VCaP (cell line): Measurements from ENCODE around the gene MTPN.

Experiments used
- H3K27ac ChIP-seq: fragments of 450-650 bp; 2 replicates; pipeline ENCODE4 v1.5.1; 2017
- TF ChIP-seq, protein P1 (sequence below): fragments of 450-650 bp; conservative IDR thresholded peaks from 2 replicates; pipeline ENCODE4 v1.5.1; 2017; ENCODE audit warnings: mild to moderate bottlenecking, moderate library complexity

Gene MTPN

DNA sequence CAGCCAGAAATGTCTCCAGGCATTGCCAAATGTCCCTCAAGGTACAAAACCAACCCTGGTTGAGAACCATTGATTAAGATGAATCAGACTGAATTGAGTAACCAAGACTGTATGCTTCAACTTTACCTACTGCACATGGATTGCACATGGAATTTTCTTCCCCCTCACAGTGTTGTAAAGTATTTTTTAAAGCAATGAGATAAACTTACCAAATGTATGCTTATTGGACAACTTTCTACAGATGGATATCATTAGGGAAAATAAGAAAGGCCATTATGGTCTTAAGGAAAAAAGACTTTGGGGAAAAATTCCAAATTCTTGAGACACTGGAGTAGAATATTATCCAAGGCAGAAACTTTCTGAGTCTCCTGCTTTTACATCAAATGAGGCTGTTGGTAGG is 20.9 kb upstream of the MTPN start:
- TF ChIP-seq, protein P1, sequence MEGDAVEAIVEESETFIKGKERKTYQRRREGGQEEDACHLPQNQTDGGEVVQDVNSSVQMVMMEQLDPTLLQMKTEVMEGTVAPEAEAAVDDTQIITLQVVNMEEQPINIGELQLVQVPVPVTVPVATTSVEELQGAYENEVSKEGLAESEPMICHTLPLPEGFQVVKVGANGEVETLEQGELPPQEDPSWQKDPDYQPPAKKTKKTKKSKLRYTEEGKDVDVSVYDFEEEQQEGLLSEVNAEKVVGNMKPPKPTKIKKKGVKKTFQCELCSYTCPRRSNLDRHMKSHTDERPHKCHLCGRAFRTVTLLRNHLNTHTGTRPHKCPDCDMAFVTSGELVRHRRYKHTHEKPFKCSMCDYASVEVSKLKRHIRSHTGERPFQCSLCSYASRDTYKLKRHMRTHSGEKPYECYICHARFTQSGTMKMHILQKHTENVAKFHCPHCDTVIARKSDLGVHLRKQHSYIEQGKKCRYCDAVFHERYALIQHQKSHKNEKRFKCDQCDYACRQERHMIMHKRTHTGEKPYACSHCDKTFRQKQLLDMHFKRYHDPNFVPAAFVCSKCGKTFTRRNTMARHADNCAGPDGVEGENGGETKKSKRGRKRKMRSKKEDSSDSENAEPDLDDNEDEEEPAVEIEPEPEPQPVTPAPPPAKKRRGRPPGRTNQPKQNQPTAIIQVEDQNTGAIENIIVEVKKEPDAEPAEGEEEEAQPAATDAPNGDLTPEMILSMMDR = no peak
- H3K27ac ChIP-seq = no peak overlapping the region

GRCh38 chr7:135995748-135996147 is 18.6 kb upstream of the MTPN start:
- no peak overlapping the region for H3K27ac ChIP-seq
- TF ChIP-seq, protein P1 = no peak

GRCh38 chr7:135994466-135995205 is 17.5 kb upstream of the MTPN start:
- TF ChIP-seq, protein P1 = no peak
- no peak overlapping the region for H3K27ac ChIP-seq

DNA sequence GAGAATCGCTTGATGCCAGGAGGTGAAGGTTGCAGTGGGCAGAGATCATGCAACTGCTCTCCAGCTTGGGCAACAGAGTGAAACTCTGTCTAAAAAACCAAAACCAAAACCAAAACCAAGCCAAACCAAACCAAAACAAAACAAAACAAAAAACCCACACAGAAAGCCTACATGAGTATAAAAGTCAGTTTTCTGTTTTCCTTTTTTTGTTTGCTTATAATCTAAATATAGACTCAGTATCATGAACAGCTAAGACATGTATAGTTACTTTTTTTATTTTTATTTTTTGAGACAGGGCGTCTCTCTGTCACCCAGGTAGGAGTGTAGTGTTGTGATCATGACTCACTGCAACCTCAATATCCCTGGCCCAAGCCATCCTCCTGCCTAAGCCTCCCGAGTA is 16.8 kb upstream of the MTPN start:
- TF ChIP-seq, protein P1 = no peak
- no peak overlapping the region for H3K27ac ChIP-seq

DNA sequence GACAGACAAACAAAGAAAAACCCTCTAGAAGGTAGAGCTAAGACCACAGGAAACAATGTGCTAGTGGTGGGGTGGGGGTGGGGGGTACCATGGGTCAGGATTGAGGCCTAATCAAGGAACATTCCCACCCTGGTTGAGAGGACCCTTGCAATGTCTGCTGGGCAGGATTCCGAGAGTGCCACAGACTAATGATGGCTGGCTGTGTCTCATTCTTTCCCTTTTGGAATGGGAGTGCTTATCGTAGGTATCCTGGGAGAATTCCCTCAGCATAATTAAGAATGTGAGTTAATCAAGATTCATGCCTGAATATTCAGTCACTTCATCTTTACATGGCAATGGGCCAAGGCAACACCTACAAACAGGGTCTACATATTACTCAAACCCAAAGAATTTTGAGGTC is 14.7 kb upstream of the MTPN start:
- no peak overlapping the region for H3K27ac ChIP-seq
- TF ChIP-seq, protein P1 = no peak

GRCh38 chr7:135991322-135991721 is 14.2 kb upstream of the MTPN start:
- TF ChIP-seq, protein P1 = no peak
- H3K27ac ChIP-seq = no peak overlapping the region

DNA sequence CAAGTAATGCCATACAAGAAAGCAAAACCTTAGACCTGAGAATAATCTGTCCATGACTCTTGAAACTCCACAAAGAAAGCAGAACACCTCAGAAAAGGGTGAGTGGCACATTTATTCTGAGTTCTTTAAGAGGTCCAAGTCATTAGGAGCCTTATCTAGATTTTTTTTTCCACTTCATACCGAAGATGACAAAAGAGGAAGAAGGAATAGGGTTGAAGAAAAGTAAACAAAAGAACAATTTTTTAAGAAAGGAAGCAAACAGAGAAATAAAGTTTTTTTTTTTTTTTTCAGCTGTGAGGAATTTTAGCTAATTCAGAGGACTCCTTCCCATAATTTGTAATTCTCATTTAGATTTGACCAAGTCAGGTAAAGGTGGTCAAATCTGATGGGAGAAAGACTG is 13.1 kb upstream of the MTPN start:
- TF ChIP-seq, protein P1 = no peak

More for the DNA sequence above, 13.1 kb upstream of the MTPN start:
- H3K27ac ChIP-seq = no peak overlapping the region
